ENCODE measurements around the gene MACO1. TPM values are rescaled to one million over a fixed set of nuclear protein-coding genes. Genes with fewer than 3 reads are reported as not detected.

Gene MACO1
- total RNA-seq, 2 experiments from 2014 or later: 17.1 to 18.0 TPM

DNA sequence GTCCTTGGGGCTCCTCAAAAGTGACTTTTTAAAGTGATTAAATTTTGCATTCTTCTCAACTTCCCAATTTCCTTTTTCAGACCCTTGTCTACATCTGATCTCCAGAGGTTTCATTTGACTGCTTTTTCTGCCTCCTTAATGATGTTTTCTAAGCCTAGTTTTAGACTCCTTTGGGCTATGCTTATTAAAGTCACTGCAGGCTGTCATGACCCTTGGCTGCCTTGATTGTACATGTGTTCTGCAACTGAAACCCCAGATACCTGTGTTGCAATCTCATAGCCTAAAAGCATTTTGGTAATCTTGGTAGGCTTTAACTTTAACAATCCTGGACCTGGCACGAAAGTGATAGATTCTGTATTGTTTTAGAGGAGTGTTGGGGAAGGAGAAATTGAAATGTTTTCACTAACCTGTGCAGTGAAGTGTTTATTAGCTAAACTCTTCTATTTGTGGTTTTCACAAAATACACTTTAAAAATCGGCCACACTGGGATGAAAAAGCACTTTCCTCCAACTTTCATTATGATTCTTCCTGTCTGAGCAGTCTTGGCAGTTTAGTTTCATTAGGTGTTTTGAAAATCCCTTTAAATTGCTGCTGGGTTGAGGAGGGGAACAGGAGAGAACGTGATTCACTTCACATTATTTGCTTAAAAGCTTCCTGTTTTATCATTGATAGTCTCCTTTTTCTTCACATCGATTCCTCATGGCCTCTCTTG, 4.9 kb downstream of the MACO1 start:
- TF ChIP-seq CTCF (IDR thresholded peaks at IDR 0.05): no peak
- Mint-ChIP-seq H3K27ac (peak overlapping the region; percentile 72), H3K36me3 (ENCODE audit: low read depth) (peaks cover 9% of the 10 kb centered on the region), H3K9me3 (no peaks in the 10 kb centered on the region), H3K4me3 (peak overlapping the region; percentile 71), H3K27me3 (no peaks in the 10 kb centered on the region), H3K4me1 (ENCODE audit: low read depth) (peaks cover 52% of the 10 kb centered on the region)
- CTCF ChIA-PET: interaction anchor here (0.9 to 2.3 kb wide), 5 partner anchors 8 to 137 kb away, joined by 3 to 9 read pairs (median 3); no protein-coding TSS in a partner anchor
- DNase-seq (peak; percentile 34), ATAC-seq (peak; percentile 37)
- intact Hi-C loops (cut with micrococcal nuclease): no loop called here
- POLR2A ChIA-PET: interaction anchor here (1.0 to 1.3 kb wide), 2 partner anchors 52 to 69 kb away, joined by 3 to 4 read pairs; no protein-coding TSS in a partner anchor

DNA sequence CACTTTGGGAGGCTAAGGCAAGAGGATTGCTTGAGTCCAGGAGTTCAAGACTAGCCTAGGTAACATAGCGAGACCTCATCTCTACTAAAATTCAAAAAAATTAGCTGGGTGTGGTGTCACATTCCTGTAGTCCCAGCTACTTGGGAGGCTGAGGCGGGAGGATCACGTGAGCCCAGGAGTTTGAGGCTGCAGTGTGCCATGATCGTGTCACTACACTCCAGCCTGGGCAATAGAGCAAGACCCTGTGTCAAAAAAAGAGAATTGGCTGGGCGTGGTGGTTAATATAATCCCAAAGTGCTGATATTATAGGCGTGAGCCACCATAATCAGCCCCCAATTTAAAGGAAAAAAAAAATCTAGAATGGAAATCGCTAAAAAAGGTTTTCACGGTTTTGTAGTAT, 7.0 kb downstream of the MACO1 start:
- H3K4me3 Mint-ChIP-seq: no peak overlapping the region
- POLR2A ChIA-PET: interaction anchor here (1.4 to 1.5 kb wide), 2 partner anchors 12 to 13 kb away, joined by 3 read pairs; no protein-coding TSS in a partner anchor
- no peak for ATAC-seq
- no peaks in the 10 kb centered on the region for H3K9me3 Mint-ChIP-seq
- H3K36me3 Mint-ChIP-seq (ENCODE audit: low read depth): peaks cover 3% of the 10 kb centered on the region
- DNase-seq: no peak
- intact Hi-C loops (cut with micrococcal nuclease): no loop called here
- no peaks in the 10 kb centered on the region for H3K27me3 Mint-ChIP-seq
- TF ChIP-seq CTCF (IDR thresholded peaks at IDR 0.05): no peak
- CTCF ChIA-PET: interaction anchor here (2.1 kb wide), 1 partner anchor 10 kb away, joined by 5 read pairs; no protein-coding TSS in a partner anchor
- no peak overlapping the region for H3K27ac Mint-ChIP-seq
- peaks cover 59% of the 10 kb centered on the region for H3K4me1 Mint-ChIP-seq (ENCODE audit: low read depth)

GRCh38 chr1:25439287-25439686, 8.6 kb downstream of the MACO1 start:
- Mint-ChIP-seq H3K27ac (no peak overlapping the region), H3K9me3 (no peaks in the 10 kb centered on the region), H3K4me1 (ENCODE audit: low read depth) (peaks cover 52% of the 10 kb centered on the region), H3K36me3 (ENCODE audit: low read depth) (peaks cover 3% of the 10 kb centered on the region), H3K4me3 (no peak overlapping the region), H3K27me3 (no peaks in the 10 kb centered on the region)
- POLR2A ChIA-PET: no interaction called here
- ATAC-seq (no peak), DNase-seq (no peak)
- no peak for TF ChIP-seq CTCF (IDR thresholded peaks at IDR 0.05)
- intact Hi-C loops (cut with micrococcal nuclease): no loop called here
- CTCF ChIA-PET: no interaction called here

DNA sequence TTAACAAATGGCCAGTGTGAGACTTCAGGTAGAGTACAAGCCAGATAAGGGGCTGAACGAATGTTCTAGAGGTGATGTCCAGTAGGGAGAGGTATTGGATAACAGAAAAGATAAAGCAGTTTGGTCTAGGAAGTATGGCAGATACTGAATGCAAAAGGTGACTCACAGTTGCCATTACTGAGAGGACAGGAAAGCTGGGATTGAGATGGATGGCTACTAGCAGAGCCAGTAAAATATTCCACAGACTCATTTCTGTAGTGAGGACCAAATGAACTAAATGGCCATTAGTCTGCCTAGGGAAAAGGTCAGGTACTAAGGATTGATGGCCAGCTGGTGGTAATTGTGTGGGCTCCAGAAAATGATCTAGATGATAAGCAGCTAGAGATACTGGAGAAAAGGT, 11.5 kb downstream of the MACO1 start:
- intact Hi-C loops (cut with micrococcal nuclease): no loop called here
- no peak overlapping the region for H3K27ac Mint-ChIP-seq

More for the DNA sequence above, 11.5 kb downstream of the MACO1 start:
- ATAC-seq (no peak), DNase-seq (no peak)
- Mint-ChIP-seq H3K4me1 (ENCODE audit: low read depth) (peaks cover 34% of the 10 kb centered on the region), H3K36me3 (ENCODE audit: low read depth) (peaks cover 5% of the 10 kb centered on the region), H3K9me3 (no peaks in the 10 kb centered on the region), H3K27me3 (no peaks in the 10 kb centered on the region), H3K4me3 (no peak overlapping the region)
- ChIA-PET CTCF (interaction anchor here (1.1 to 2.0 kb wide), 4 partner anchors 8 to 45 kb away, joined by 3 to 8 read pairs (median 4); no protein-coding TSS in a partner anchor), POLR2A (interaction anchor here (0.6 kb wide), 1 partner anchor 351 kb away, joined by 3 read pairs; no protein-coding TSS in a partner anchor)
- TF ChIP-seq CTCF (IDR thresholded peaks at IDR 0.05): no peak

Data from activated CD8-positive, alpha-beta T cell treated with anti-CD3 and anti-CD28 coated beads for 36 hours (primary cell).